ENCODE measurements around the gene PAX6. TPM values are rescaled to one million over a fixed set of nuclear protein-coding genes. Genes with fewer than 3 reads are reported as not detected.
A peak's percentile ranks its signal among the peaks of the same experiment; 100 is the strongest.

PAX6 gene
- total RNA-seq, 1 donor from 2014 or later: not detected

DNA sequence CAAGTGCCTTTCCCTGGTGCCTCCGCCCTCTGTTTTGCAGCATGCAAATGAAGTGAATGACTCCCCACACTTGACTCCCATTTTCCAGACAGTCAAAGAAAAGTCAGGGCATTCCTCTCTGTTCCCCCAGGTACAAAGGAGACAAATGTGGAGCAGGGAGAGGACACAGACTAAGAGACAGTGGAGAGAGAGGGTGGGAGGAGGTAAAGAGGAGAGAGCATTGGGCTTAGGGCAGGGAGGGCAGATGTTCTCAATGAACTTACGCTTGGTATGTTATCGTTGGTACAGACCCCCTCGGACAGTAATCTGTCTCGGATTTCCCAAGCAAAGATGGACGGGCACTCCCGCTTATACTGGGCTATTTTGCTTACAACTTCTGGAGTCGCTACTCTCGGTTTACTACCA, 9.8 kb downstream of the PAX6 start:
- no peak overlapping the region for H3K27ac Mint-ChIP-seq
- CTCF ChIA-PET: no interaction called here
- peaks cover 70% of the 10 kb centered on the region for H3K27me3 Mint-ChIP-seq
- ATAC-seq (ENCODE audit: low read depth) (no peak), DNase-seq (no peak)
- peaks cover 3% of the 10 kb centered on the region for H3K36me3 Mint-ChIP-seq (ENCODE audit: low read depth)
- POLR2A ChIA-PET: no interaction called here
- peaks cover 11% of the 10 kb centered on the region for H3K9me3 Mint-ChIP-seq
- TF ChIP-seq, protein P1, sequence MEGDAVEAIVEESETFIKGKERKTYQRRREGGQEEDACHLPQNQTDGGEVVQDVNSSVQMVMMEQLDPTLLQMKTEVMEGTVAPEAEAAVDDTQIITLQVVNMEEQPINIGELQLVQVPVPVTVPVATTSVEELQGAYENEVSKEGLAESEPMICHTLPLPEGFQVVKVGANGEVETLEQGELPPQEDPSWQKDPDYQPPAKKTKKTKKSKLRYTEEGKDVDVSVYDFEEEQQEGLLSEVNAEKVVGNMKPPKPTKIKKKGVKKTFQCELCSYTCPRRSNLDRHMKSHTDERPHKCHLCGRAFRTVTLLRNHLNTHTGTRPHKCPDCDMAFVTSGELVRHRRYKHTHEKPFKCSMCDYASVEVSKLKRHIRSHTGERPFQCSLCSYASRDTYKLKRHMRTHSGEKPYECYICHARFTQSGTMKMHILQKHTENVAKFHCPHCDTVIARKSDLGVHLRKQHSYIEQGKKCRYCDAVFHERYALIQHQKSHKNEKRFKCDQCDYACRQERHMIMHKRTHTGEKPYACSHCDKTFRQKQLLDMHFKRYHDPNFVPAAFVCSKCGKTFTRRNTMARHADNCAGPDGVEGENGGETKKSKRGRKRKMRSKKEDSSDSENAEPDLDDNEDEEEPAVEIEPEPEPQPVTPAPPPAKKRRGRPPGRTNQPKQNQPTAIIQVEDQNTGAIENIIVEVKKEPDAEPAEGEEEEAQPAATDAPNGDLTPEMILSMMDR (IDR thresholded peaks at IDR 0.05): no peak
- peaks cover 37% of the 10 kb centered on the region for H3K4me1 Mint-ChIP-seq
- H3K4me3 Mint-ChIP-seq: no peak overlapping the region
- intact Hi-C loops (cut with micrococcal nuclease): no loop called here

DNA sequence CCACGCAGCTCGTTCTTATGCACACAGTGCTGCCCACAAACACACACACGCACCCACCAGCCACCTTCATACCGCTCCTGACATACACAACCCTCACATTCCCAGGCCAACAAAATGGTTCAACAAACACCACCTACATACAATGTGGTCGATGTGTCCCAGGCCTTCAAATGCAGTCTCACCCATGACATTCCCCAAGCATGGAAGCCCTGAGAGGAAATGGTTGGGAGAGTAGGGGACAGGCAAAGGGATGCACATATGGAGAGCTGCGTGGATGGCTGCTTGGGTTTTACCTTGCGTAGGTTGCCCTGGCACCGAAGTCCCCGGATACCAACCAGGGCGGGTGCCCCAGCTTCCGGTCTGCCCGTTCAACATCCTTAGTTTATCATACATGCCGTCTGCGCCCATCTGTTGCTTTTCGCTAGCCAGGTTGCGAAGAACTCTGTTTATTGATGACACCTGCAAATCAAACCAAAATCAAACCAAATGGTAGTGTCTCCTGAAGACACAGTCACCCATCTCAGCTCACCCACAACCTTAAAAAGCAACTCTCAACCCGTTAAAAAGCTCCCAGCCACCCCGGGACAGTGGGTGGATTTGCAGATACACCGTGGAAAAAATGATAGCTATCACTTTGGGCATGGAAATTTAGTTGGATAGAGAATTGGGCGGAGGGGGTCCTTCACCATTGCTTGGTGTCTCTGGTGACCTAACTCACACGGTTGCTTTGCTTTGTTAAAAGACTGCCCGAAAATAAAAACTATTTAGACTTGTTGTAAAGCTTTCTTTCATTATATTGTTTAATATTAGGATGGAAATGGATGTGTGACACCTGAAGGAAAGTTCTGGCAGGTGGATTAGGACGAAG, 10.5 kb downstream of the PAX6 start:
- DNase-seq: no peak
- no peak overlapping the region for H3K4me3 Mint-ChIP-seq
- intact Hi-C loops (cut with micrococcal nuclease): no loop called here
- peaks cover 3% of the 10 kb centered on the region for H3K36me3 Mint-ChIP-seq (ENCODE audit: low read depth)
- no peak for ATAC-seq (ENCODE audit: low read depth)
- TF ChIP-seq, protein P1 (IDR thresholded peaks at IDR 0.05): no peak
- H3K9me3 Mint-ChIP-seq: peaks cover 11% of the 10 kb centered on the region
- ChIA-PET CTCF (no interaction called here), POLR2A (no interaction called here)
- no peak overlapping the region for H3K27ac Mint-ChIP-seq
- peaks cover 75% of the 10 kb centered on the region for H3K27me3 Mint-ChIP-seq
- peaks cover 37% of the 10 kb centered on the region for H3K4me1 Mint-ChIP-seq

DNA sequence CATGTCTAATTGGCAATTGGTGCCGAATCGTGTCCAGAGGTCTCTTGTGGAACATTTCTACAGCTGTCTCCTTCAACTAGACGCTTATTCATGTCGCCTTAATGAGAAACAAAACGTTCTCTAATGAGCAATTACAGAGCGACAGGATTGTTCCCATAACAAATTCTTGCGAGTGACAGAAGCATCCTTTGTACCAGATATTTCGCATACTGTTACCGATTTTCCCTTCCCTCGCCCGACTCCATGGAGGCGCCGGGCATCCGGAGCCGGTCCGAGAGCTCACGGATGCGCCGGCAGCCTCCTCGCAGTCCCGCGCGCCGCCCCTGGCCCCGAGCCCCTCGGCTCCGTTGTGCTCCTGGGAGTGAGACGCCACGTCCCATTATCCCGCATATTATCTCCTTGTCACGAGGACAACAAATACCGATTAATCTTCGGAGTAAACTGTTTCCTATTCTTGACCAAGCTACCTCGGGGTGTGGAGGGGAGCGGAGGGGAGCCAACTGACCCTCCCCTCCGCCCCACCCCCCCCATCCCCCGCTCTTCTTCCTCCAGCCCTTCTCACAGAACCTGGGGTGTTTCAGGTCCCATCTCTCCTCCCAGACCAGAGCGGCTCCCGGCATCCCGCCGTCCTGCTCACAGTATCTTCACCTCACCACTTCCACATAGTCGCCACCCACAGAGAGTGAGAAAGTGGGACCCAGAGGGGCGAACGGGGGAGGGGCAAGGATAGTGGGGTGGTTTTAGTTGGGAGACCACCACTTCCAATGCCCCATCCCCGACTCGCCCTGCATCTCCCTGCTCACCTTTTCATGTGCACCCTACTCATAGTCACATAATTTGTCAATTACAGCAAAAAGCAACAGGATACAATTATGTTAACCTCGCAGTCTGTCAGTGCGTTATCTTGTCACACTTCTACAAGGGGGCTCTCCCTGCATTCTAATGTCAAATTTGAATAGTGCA, 11.4 kb downstream of the PAX6 start:
- DNase-seq: no peak
- peaks cover 36% of the 10 kb centered on the region for H3K4me1 Mint-ChIP-seq
- no peak for ATAC-seq (ENCODE audit: low read depth)
- H3K36me3 Mint-ChIP-seq (ENCODE audit: low read depth): peaks cover 3% of the 10 kb centered on the region
- TF ChIP-seq, protein P1 (IDR thresholded peaks at IDR 0.05): no peak
- CTCF ChIA-PET: no interaction called here
- intact Hi-C loops (cut with micrococcal nuclease): loop anchor here (2.0 to 5.0 kb wide), 2 partner anchors 13 to 33 kb away; no protein-coding TSS in a partner anchor
- H3K9me3 Mint-ChIP-seq: peaks cover 11% of the 10 kb centered on the region
- H3K4me3 Mint-ChIP-seq: no peak overlapping the region
- peaks cover 77% of the 10 kb centered on the region for H3K27me3 Mint-ChIP-seq
- POLR2A ChIA-PET: no interaction called here
- H3K27ac Mint-ChIP-seq: no peak overlapping the region

- H3K27ac Mint-ChIP-seq: no peak overlapping the region
- H3K4me1 Mint-ChIP-seq: peaks cover 26% of the 10 kb centered on the region
- ATAC-seq (ENCODE audit: low read depth): no peak
Measured at GRCh38 chr11:31798554-31799434, 12.3 kb downstream of the PAX6 start.

More at GRCh38 chr11:31798554-31799434, 12.3 kb downstream of the PAX6 start:
- ChIA-PET POLR2A (interaction anchor here (0.7 kb wide), 1 partner anchor 406 kb away, joined by 3 read pairs; no protein-coding TSS in a partner anchor), CTCF (no interaction called here)
- intact Hi-C loops (cut with micrococcal nuclease): loop anchor here (2.0 to 5.0 kb wide), 2 partner anchors 14 to 34 kb away; no protein-coding TSS in a partner anchor
- Mint-ChIP-seq H3K27me3 (peaks cover 71% of the 10 kb centered on the region), H3K36me3 (ENCODE audit: low read depth) (peaks cover 1% of the 10 kb centered on the region), H3K4me3 (peak overlapping the region; percentile 11), H3K9me3 (peaks cover 7% of the 10 kb centered on the region)
- DNase-seq: no peak
- TF ChIP-seq, protein P1 (IDR thresholded peaks at IDR 0.05): no peak

Measured in activated B cell treated with CpG ODN at 0.5 μM for 24 hours (primary cell).